Measurements from ENCODE around the gene MOB1A. TPM values are rescaled to one million over a fixed set of nuclear protein-coding genes. Genes with fewer than 3 reads are reported as not detected.
"Not testable (repeated sequence)": the region's sequence is repeated elsewhere in the genome, so short reads cannot be mapped to it uniquely, and the experiment has no call there.

Gene MOB1A
- total RNA-seq, 2 donors from 2014 or later: 26.7 to 37.9 TPM

DNA sequence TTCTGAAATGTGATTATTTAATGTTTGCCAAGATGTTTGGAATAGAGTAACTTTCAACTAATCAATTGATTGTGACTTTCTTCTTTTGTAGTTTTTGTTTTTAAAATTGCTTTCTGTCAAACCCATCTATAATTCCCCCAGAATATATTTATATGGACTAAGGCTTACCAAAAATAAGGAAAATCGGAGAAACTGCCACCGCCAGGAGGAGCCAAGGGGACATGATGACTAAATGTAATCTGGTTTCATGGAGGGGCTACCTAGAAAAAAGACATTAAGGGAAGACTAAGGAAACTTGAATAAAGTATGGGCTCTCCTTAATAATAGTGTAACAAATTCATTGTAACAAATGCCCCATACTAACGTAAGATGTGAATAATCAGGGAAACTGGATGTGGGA lies 50.5 kb downstream of the MOB1A start:
- H3K36me3 ChIP-seq (replicated peaks in 1 of 2; ENCODE audit: insufficient read depth in 1 of 2, low read depth in 2 of 2): no peaks in the 10 kb centered on the region
- whole genome bisulfite sequencing, 2 donors: 83 to 87% methylated on average over 3 of the region's 3 CpGs
- TF ChIP-seq, protein P1, sequence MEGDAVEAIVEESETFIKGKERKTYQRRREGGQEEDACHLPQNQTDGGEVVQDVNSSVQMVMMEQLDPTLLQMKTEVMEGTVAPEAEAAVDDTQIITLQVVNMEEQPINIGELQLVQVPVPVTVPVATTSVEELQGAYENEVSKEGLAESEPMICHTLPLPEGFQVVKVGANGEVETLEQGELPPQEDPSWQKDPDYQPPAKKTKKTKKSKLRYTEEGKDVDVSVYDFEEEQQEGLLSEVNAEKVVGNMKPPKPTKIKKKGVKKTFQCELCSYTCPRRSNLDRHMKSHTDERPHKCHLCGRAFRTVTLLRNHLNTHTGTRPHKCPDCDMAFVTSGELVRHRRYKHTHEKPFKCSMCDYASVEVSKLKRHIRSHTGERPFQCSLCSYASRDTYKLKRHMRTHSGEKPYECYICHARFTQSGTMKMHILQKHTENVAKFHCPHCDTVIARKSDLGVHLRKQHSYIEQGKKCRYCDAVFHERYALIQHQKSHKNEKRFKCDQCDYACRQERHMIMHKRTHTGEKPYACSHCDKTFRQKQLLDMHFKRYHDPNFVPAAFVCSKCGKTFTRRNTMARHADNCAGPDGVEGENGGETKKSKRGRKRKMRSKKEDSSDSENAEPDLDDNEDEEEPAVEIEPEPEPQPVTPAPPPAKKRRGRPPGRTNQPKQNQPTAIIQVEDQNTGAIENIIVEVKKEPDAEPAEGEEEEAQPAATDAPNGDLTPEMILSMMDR (IDR thresholded peaks at IDR 0.05): no peak
- TF ChIP-seq POLR2A (IDR thresholded peaks at IDR 0.05): no peak
- H3K27ac ChIP-seq: no peak overlapping the region
- ATAC-seq (no peak), DNase-seq (no peak)
- peaks cover 0 to 3% of the 10 kb centered on the region in 2 donors for H3K27me3 ChIP-seq
- peaks cover 0 to under 1% (median 0%) of the 10 kb centered on the region in 3 donors for H3K9me3 ChIP-seq
- H3K4me1 ChIP-seq: no peaks in the 10 kb centered on the region
- intact Hi-C loops (cut with DNase I): no loop called here
- H3K4me3 ChIP-seq: no peak overlapping the region

DNA sequence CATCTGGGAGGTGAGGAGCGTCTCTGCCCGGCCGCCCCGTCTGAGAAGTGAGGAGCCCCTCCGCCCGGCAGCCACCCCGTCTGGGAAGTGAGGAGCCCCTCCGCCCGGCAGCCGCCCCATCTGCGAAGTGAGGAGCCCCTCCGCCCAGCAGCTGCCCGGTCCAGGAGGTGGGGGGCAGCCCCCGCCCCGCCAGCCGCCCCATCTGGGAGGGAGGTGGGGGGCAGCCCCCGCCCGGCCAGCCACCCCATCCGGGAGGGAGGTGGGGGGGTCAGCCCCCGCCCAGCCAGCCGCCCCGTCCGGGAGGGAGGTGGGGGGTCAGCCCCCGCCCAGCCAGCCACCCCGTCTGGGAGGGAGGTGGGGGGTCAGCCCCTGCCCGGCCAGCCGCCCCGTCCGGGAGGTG lies 54.7 kb downstream of the MOB1A start:
- DNase-seq; H3K9me3 ChIP-seq; ATAC-seq; H3K4me1 ChIP-seq; H3K4me3 ChIP-seq; H3K27ac ChIP-seq; intact Hi-C loops (cut with DNase I); H3K27me3 ChIP-seq; H3K36me3 ChIP-seq (replicated peaks in 1 of 2; ENCODE audit: insufficient read depth in 1 of 2, low read depth in 2 of 2): not testable (repeated sequence)
- 100% methylated on average over 17 of the region's 29 CpGs; no CpG with 5 or more reads in 1 of the 2 donors for WGBS, 2 donors

DNA sequence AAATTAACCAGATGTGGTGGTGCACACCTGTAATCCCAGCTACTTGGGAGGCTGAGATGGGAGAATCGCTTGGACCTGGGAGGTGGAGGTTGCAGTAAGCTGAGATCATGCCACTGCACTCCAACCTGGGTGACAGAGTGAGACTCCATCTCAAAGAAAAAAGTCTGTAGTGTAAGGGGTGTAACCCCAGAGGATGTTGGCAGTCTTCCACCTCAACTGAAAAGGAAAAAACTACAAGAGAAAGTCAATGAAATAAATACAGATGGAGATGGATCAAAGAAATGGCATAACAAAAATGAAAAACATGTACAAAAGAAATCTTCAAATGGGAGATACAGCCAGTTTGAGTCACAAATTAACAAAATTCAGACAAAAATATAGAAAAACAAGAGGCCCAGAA lies 56.8 kb downstream of the MOB1A start:
- H3K36me3 ChIP-seq (replicated peaks in 1 of 2; ENCODE audit: insufficient read depth in 1 of 2, low read depth in 2 of 2); ATAC-seq; H3K9me3 ChIP-seq; H3K27me3 ChIP-seq; H3K4me1 ChIP-seq; H3K4me3 ChIP-seq; DNase-seq; intact Hi-C loops (cut with DNase I); H3K27ac ChIP-seq: not testable (repeated sequence)
- WGBS, 2 donors: 93 to 100% methylated on average over 1 of the region's 1 CpG

DNA sequence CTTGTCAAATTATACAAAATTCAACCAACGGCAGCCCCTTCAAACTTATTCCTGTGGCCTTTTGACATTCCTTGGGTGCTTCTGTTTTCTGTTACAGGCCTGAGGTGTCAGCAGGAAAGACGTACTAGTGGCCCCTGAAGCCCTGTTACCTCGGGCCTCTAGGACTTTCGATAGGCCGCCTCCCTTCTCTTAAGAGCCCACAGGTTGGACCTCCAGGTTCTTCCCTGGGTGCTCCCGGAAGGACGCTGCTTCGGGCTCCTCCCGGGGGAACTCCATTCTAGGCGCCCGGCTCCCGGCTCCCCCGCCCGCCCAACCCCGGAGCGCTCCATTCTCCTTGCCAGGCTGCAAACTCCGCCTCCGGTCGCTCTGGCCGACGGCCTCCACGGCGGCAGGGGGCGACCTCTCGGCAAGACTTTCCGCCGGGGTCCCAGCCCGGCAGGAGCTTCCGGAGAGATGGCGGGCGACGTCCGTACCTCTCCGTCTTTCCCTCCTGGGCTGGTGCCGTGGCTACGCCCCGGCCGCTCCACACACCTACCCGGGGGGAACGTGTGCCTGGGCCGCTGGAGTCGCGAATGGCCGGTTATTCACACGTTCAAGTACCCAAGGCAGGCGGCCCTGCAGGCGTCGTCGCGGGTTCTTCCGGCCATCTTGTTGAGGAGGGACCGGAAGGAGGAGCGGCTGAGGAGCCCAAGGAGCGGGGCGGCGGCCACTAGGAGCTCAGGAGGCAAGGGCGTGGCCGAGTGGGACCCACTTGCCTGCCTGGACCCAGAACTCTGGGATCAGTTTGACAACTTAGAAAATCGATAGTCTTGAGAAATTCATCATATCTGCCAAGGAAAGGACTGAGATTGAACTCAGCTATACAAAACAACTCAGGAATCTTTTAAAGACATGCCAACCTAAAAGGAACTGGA lies 58.5 kb downstream of the MOB1A start:
- intact Hi-C loops (cut with DNase I): no loop called here
- 2 to 5% methylated on average over 15 to 53 of the region's 59 CpGs for WGBS, 2 donors

DNA sequence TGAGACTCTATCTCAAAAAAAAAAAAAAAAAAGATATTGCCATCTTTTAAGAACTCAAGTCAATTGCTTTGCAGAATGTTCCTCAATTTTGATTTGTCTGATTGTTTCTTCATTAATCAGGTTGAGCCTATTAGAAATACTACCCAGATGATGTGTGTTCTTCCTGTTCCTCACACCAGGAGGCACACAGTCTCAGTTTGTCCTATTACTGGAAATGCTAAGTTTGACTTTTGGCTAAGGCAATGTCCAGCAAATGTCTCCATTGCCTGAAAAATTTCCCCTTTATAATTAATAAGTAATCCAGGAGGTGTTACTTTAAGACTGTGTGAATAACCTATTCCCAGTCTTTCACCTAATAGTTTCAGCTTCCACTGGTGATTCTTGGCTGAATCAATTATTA lies 59.3 kb downstream of the MOB1A start:
- Histone ChIP-seq H3K4me1 (peaks cover 5% of the 10 kb centered on the region), H3K4me3 (no peak overlapping the region), H3K9me3 (no peaks in the 10 kb centered on the region), H3K27ac (peak overlapping the region in 1 of 4 donors; percentile 93), H3K27me3 (no peaks in the 10 kb centered on the region), H3K36me3 (replicated peaks in 1 of 2; ENCODE audit: insufficient read depth in 1 of 2, low read depth in 2 of 2) (no peaks in the 10 kb centered on the region)
- no peak for ATAC-seq
- TF ChIP-seq POLR2A (IDR thresholded peaks at IDR 0.05): no peak
- TF ChIP-seq, protein P1 (IDR thresholded peaks at IDR 0.05): peak in 2 of 7 experiments; percentile 9 to 18
- intact Hi-C loops (cut with DNase I): no loop called here
- no peak for DNase-seq

More for the DNA sequence above, 58.5 kb downstream of the MOB1A start:
- ATAC-seq: peak; percentile 97
- DNase-seq: peak; percentile 78 to 87 (median 86)
- Histone ChIP-seq H3K36me3 (replicated peaks in 1 of 2; ENCODE audit: insufficient read depth in 1 of 2, low read depth in 2 of 2) (no peaks in the 10 kb centered on the region), H3K9me3 (no peaks in the 10 kb centered on the region), H3K27ac (peak overlapping the region; percentile 63 to 95 (median 82)), H3K4me1 (peaks cover 5% of the 10 kb centered on the region), H3K27me3 (no peaks in the 10 kb centered on the region), H3K4me3 (peak overlapping the region; percentile 37 to 69)
- TF ChIP-seq POLR2A (IDR thresholded peaks at IDR 0.05): peak in 2 of 3 donors; percentile 61 to 69
- TF ChIP-seq, protein P1 (IDR thresholded peaks at IDR 0.05): peak; percentile 54 to 80 (median 67)

Data from body of pancreas (tissue), 4 donors.